Activated CD8-positive, alpha-beta memory T cell treated with anti-CD3 and anti-CD28 coated beads for 1 hour (primary cell): ENCODE measurements around the gene TCERG1L.

Experiments used
- DNase-seq, 2 donors: peaks; one replicate each; pipeline ENCODE4 v3.0.0-alpha.2; 2020; ENCODE audit warnings: low read depth in 1 of 2; ENCODE audit errors: extremely low read depth in 1 of 2

Gene TCERG1L

GRCh38 chr10:131078131-131078881 lies 233.2 kb downstream of the TCERG1L start:
- DNase-seq, result no peak

GRCh38 chr10:131077724-131078123 lies 233.8 kb downstream of the TCERG1L start:
- no peak for DNase-seq

- no peak for DNase-seq
Measured at GRCh38 chr10:131077031-131077430, 234.5 kb downstream of the TCERG1L start.

- DNase-seq, result no peak
Measured at GRCh38 chr10:131076356-131076755, 235.2 kb downstream of the TCERG1L start.

- DNase-seq, result no peak
Measured at GRCh38 chr10:131075218-131075770, 236.2 kb downstream of the TCERG1L start.

- DNase-seq, result no peak
Measured at GRCh38 chr10:131074682-131075081, 236.8 kb downstream of the TCERG1L start.

GRCh38 chr10:131073469-131074035 lies 238.0 kb downstream of the TCERG1L start:
- DNase-seq, result no peak

- no peak for DNase-seq
Measured at GRCh38 chr10:131072651-131073468, 238.7 kb downstream of the TCERG1L start.

GRCh38 chr10:131071721-131072120 lies 239.8 kb downstream of the TCERG1L start:
- no peak for DNase-seq

- DNase-seq, result no peak
Measured at GRCh38 chr10:131070856-131071255, 240.7 kb downstream of the TCERG1L start.

GRCh38 chr10:131068760-131069159 lies 242.8 kb downstream of the TCERG1L start:
- DNase-seq, result no peak

GRCh38 chr10:131068311-131068710 lies 243.2 kb downstream of the TCERG1L start:
- DNase-seq, result no peak

- no peak for DNase-seq
Measured at GRCh38 chr10:131067690-131068089, 243.8 kb downstream of the TCERG1L start.

GRCh38 chr10:131065673-131066305 lies 245.7 kb downstream of the TCERG1L start:
- DNase-seq, result no peak

GRCh38 chr10:131063311-131063710 lies 248.2 kb downstream of the TCERG1L start:
- DNase-seq, result no peak

GRCh38 chr10:131062621-131063260 lies 248.8 kb downstream of the TCERG1L start:
- DNase-seq, result no peak

GRCh38 chr10:131061216-131061615 lies 250.3 kb downstream of the TCERG1L start:
- no peak for DNase-seq

GRCh38 chr10:131059881-131060280 lies 251.6 kb downstream of the TCERG1L start:
- no peak for DNase-seq

GRCh38 chr10:131058799-131059198 lies 252.7 kb downstream of the TCERG1L start:
- no peak for DNase-seq

GRCh38 chr10:131056781-131057180 lies 254.7 kb downstream of the TCERG1L start:
- DNase-seq, result no peak
